NCI-H146 treated with DMSO at 0.1 percent for 48 hours (cell line): Measurements from ENCODE around the gene TET3.

ENCODE experiments used
- DNase-seq: peaks from one replicate; lab custom pipeline; 2025; ENCODE audit not compliant: unreplicated experiment; lab: John Stamatoyannopoulos, UW

TET3 gene

GRCh38 chr2:73987109-73987947 is 2.6 kb downstream of the TET3 start:
- DNase-seq: no peak

- no peak for DNase-seq
These were observed 3.4 kb downstream of the TET3 start for GRCh38 chr2:73987948-73988700.

GRCh38 chr2:73989972-73990371 is 5.3 kb downstream of the TET3 start:
- DNase-seq: no peak

GRCh38 chr2:73990531-73990930 is 5.8 kb downstream of the TET3 start:
- DNase-seq: no peak

- DNase-seq: no peak
These were observed 7.3 kb downstream of the TET3 start for GRCh38 chr2:73992036-73992435.

GRCh38 chr2:73993376-73993775 is 8.7 kb downstream of the TET3 start:
- no peak for DNase-seq

DNA sequence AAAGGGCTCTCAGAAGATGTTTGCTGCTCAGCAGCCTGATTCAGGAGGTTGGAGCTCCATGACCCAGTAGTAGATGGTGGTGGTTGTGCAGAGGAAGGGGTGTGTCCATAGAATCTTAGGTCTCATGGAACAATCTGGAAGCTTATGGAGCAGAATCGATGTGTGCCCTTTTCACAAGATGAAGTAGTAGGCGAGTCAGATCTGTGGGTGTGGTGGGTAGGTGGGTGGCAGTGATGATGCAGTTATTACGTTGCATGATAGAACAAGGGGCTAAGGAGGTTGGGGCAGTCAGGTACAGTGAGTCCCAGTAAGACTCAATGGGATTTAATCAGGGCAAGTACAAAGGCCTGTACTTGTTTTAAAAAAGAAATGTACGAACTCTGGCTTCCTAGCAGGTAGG is 9.1 kb downstream of the TET3 start:
- no peak for DNase-seq

DNA sequence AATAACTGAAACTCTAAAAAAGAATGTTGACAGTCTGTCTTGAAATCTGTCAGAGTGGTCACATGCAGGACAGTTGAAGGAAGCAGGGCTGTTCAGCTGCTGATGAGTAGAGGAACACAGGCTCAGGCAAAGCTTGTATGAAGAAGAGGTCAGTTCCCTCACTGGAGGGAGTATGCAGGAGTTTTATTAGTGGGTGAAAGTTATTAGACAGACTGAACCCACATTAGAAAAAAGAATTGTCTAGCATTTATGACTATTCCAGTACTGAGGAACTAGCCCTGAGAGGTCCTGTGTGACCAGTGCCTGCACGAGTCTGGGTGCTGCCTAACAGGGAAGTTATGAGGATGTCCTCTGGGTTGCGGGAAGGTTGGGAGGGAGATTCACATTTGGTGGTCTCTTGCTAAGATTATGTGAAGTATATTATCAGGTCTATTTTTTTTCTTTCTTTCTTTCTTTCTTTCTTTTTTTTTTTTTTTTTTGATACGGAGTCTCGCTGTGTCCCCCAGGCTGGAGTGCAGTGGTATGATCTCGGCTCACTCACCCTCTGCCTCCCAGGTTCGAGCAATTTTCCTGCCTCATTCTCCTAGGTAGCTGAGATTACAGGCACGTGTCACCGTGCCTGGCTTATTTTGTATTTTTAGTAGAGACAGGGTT is 9.6 kb downstream of the TET3 start:
- no peak for DNase-seq

DNA sequence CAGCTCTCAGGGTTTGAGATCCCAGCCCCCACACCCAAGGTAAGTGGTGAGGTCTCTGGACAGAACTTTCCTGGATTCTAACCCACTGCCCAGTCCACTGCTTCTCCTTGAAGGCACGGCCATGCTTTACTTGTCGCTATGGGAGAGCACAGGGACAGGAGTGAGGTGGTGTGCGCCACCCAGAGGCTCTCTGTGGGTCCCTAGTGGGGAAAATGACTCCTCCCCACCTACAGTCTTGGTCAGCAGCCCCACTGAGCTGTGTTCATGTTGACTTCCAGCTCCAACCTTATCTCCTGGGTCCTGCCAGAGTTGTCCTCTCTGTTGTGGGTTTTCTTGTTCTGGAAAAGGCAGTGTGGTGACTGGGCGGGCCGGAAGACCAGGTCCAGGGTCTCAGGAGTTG is 11.1 kb downstream of the TET3 start:
- DNase-seq: no peak

GRCh38 chr2:73997813-73998212 is 13.1 kb downstream of the TET3 start:
- no peak for DNase-seq

GRCh38 chr2:73998451-73998850 is 13.7 kb downstream of the TET3 start:
- DNase-seq: no peak

- DNase-seq: no peak
These were observed 14.2 kb downstream of the TET3 start for GRCh38 chr2:73998933-73999332.

DNA sequence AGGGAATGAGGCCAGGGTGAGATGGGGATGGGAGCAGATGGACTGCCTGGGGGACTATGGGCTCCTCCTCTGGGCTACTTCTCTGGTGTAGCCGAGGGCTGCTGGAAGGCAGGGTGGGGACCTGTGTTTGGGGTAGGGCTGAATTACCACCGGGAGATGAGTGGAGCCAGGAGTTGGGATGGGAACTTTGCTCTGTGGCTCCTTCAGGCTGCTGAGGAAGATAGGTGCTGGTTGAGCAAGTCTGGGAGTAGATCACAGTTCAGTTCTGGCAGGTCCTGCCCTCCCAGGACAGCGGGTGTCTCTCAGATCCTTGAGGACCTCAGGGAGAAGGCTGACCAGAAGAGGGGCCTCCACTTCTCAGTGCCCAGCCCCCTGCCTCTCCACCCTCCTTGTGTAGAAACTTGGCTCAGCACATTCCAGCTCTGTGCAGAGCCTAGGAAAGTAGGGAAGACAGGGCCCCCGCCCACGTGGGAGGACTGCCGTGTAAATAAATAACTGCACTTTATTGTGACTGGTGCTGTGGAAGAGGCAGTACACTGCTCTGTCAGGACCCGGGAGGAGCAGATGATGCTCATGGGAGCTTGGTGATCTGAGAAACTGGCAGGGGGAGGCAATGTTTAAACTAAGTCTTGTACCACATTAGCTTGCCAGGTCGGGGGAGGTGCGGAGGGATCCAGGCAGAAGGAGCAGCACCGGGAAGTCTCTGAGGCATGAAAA is 15.3 kb downstream of the TET3 start:
- DNase-seq: no peak

DNA sequence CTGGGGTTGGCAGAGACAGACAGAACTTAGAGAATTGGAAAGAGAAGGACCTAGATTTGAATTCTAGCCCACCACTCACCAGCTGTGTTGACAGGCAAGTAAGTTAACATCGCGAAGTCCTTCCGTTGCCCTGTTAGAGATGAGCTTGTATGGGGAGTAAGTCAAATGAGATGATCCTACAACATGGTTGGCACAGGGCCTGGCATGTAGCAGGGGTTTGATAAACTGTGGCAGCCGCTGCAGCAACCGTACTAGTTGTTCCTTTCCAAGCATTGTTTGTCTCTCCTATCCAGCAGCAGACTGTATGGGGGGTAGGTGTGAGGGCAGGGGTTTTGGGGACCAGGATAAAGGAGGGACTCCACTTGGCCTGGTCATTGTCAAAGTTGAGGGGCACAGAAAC is 16.0 kb downstream of the TET3 start:
- DNase-seq: no peak

DNA sequence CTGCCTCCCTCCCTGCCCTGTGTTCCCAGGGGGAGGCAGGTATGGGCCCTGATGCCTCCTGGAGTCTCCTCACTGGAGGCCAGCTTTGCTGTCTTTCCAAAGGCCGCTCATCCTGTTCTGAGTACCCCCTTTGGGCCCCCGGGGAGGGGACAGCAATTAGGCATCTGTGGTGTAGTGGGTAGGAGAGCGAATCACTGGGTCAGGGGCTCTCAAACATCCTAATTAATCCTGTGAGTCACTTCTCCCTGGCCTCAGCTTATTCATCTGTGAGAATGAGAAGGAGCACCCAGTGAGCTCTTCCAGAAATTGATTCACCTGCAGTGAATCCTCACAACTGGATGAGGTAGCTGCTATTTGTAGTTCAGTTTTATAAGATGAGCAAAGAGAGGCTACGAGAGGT is 16.4 kb downstream of the TET3 start:
- DNase-seq: no peak

- DNase-seq: no peak
These were observed 17.2 kb downstream of the TET3 start for GRCh38 chr2:74001781-74002504.

DNA sequence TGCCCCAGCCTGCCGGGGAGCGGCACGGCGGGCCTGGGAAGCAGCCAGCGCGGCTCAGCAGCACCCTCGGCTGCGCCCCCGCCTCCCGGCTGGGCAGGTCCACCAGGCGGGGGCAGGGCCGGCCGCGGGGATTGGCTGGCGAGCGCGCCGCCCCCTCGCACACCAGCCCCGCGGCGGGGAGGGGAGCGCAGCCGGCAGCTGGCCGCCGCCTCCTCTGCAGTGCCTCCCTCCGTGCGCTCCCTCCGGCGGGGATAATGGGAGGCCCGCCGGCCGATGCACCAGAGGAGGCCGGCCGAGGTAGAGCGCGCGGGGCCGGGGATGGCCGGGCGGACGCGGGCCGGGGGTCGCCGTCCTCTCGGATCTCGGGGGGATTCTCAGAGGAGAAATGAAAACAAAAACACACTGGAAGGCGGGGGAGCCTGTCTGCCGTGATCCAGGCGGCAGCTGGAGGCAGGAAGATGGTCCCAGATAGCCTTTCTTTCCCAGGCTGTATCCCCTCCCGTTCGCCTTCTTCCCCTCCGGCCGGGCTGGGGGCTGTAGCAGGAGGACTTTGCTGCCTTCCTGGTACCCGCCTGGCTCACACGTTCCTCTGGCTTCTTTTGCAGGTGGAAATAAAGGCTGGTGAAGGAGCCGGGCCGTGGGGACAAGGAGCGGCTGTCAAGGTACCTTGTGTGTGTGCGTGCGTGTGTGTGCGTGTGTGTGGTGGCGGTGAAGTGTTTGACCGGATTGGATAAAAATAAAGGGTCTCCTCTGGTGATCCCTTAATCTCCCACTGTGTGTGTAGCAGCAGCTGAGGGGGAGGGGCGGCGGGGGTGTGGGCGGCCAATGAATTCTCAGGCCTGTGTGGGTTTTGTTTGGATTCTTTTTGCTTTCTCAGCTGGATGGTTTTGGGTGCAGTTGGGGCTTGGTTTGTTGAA is 18.1 kb downstream of the TET3 start:
- DNase-seq: peak; percentile 70

GRCh38 chr2:74003494-74004211 is 18.9 kb downstream of the TET3 start:
- no peak for DNase-seq
